Measurements from ENCODE around the gene CDC27. TPM values are rescaled to one million over a fixed set of nuclear protein-coding genes. Genes with fewer than 3 reads are reported as not detected.
A peak's percentile ranks its signal among the peaks of the same experiment; 100 is the strongest.

The CDC27 gene
- total RNA-seq, 4 donors from 2014 or later, result 48.2 to 51.1 (median 49.1) TPM

DNA sequence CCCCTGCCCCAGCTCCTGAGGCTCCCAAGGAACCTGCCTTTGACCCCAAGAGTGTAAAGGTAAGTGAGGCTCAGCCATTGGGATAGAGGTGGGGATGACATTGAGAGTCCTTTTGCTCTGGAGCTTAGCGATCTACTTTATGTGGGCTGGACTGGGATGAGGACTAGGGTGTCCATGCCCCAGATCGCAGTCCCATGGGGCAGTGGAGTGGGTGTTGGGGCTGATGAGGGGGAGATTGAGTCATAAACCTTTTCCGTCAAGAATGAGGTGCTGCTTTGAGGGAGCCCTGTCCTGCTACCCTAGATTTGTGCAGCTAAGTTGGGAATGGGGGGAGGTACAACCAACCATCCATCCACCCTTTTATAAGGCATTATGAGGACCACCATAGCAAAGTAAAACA lies 20.4 kb upstream of the CDC27 start:
- H3K27me3 ChIP-seq, result no peaks in the 10 kb centered on the region
- TF ChIP-seq EP300 (IDR thresholded peaks at IDR 0.05), result no peak
- TF ChIP-seq POLR2A (IDR thresholded peaks at IDR 0.05; ENCODE audit: low read depth), result no peak
- TF ChIP-seq POLR2AphosphoS5 (IDR thresholded peaks at IDR 0.05), result no peak
- no peak overlapping the region for H3K4me3 ChIP-seq
- no peak for DNase-seq (ENCODE audit: extremely low spot score)
- H3K27ac ChIP-seq (replicated peaks in 1 of 4), result no peak overlapping the region
- no peaks in the 10 kb centered on the region for H3K36me3 ChIP-seq
- H3K4me1 ChIP-seq, result peaks cover 16 to 19% (median 17%) of the 10 kb centered on the region in 4 donors
- 100% methylated on average over 3 of the region's 3 CpGs for WGBS
- H3K9me3 ChIP-seq, result no peaks in the 10 kb centered on the region
- intact Hi-C loops (cut with DNase I), result no loop called here

GRCh38 chr17:47208744-47209488 lies 19.8 kb upstream of the CDC27 start, which contains the start of gene MYL4:
MYL4 (plus strand) TSS chr17:47209348; CDS start chr17:47209423, 75 bp downstream.
- intact Hi-C loops (cut with DNase I), result no loop called here
- Histone ChIP-seq H3K4me3 (no peak within 1 kb of the TSS), H3K9me3 (no peaks in the 10 kb centered on the region), H3K36me3 (no peaks in the 10 kb centered on the region), H3K4me1 (peaks cover 22 to 25% (median 23%) of the 10 kb centered on the region in 4 donors), H3K27ac (replicated peaks in 1 of 4) (no peak within 1 kb of the TSS), H3K27me3 (no peaks in the 10 kb centered on the region)
- 67% methylated on average over 2 of the region's 6 CpGs for WGBS
- DNase-seq (ENCODE audit: extremely low spot score), result no peak
- TF ChIP-seq POLR2AphosphoS5 (IDR thresholded peaks at IDR 0.05) (no peak), POLR2A (IDR thresholded peaks at IDR 0.05; ENCODE audit: low read depth) (no peak), EP300 (IDR thresholded peaks at IDR 0.05) (no peak)
- TF ChIP-seq, protein P1, sequence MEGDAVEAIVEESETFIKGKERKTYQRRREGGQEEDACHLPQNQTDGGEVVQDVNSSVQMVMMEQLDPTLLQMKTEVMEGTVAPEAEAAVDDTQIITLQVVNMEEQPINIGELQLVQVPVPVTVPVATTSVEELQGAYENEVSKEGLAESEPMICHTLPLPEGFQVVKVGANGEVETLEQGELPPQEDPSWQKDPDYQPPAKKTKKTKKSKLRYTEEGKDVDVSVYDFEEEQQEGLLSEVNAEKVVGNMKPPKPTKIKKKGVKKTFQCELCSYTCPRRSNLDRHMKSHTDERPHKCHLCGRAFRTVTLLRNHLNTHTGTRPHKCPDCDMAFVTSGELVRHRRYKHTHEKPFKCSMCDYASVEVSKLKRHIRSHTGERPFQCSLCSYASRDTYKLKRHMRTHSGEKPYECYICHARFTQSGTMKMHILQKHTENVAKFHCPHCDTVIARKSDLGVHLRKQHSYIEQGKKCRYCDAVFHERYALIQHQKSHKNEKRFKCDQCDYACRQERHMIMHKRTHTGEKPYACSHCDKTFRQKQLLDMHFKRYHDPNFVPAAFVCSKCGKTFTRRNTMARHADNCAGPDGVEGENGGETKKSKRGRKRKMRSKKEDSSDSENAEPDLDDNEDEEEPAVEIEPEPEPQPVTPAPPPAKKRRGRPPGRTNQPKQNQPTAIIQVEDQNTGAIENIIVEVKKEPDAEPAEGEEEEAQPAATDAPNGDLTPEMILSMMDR (IDR thresholded peaks at IDR 0.05), result no peak

GRCh38 chr17:47207143-47208067 lies 18.3 kb upstream of the CDC27 start:
- Histone ChIP-seq H3K4me1 (peaks cover 25 to 28% (median 26%) of the 10 kb centered on the region in 4 donors), H3K36me3 (no peaks in the 10 kb centered on the region), H3K4me3 (no peak overlapping the region), H3K27me3 (no peaks in the 10 kb centered on the region), H3K9me3 (no peaks in the 10 kb centered on the region), H3K27ac (replicated peaks in 1 of 4) (no peak overlapping the region)
- TF ChIP-seq POLR2AphosphoS5 (IDR thresholded peaks at IDR 0.05) (no peak), POLR2A (IDR thresholded peaks at IDR 0.05; ENCODE audit: low read depth) (no peak), EP300 (IDR thresholded peaks at IDR 0.05) (no peak)
- TF ChIP-seq, protein P1 (IDR thresholded peaks at IDR 0.05), result no peak
- WGBS, result 86% methylated on average over 8 of the region's 8 CpGs
- peak; percentile 42 for DNase-seq (ENCODE audit: extremely low spot score)
- intact Hi-C loops (cut with DNase I), result no loop called here

GRCh38 chr17:47205419-47205963 lies 16.4 kb upstream of the CDC27 start:
- peak in 1 of 2 donors; percentile 28 for TF ChIP-seq POLR2AphosphoS5 (IDR thresholded peaks at IDR 0.05)
- no peak for TF ChIP-seq POLR2A (IDR thresholded peaks at IDR 0.05; ENCODE audit: low read depth)
- no peaks in the 10 kb centered on the region for H3K27me3 ChIP-seq
- H3K36me3 ChIP-seq, result no peaks in the 10 kb centered on the region
- peak overlapping the region in 2 of 4 donors; percentile 20 to 21 for H3K4me3 ChIP-seq
- H3K27ac ChIP-seq (replicated peaks in 1 of 4), result peak overlapping the region; percentile 67 to 76 (median 70)
- no peak for DNase-seq (ENCODE audit: extremely low spot score)
- no peaks in the 10 kb centered on the region for H3K9me3 ChIP-seq
- WGBS, result 65% methylated on average over 9 of the region's 9 CpGs
- intact Hi-C loops (cut with DNase I), result no loop called here
- peaks cover 25 to 28% (median 26%) of the 10 kb centered on the region in 4 donors for H3K4me1 ChIP-seq

GRCh38 chr17:47204722-47205418 lies 15.8 kb upstream of the CDC27 start:
- TF ChIP-seq POLR2AphosphoS5 (IDR thresholded peaks at IDR 0.05) (peak in 1 of 2 donors; percentile 28), EP300 (IDR thresholded peaks at IDR 0.05) (no peak)
- WGBS, result 58% methylated on average over 6 of the region's 6 CpGs
- Histone ChIP-seq H3K36me3 (no peaks in the 10 kb centered on the region), H3K4me3 (peak overlapping the region in 2 of 4 donors; percentile 20 to 21), H3K4me1 (peaks cover 24 to 26% (median 25%) of the 10 kb centered on the region in 4 donors), H3K27me3 (no peaks in the 10 kb centered on the region), H3K27ac (replicated peaks in 1 of 4) (peak overlapping the region; percentile 67 to 76 (median 70)), H3K9me3 (no peaks in the 10 kb centered on the region)
- DNase-seq (ENCODE audit: extremely low spot score), result no peak
- intact Hi-C loops (cut with DNase I), result no loop called here
